AML-193 (cell line): ENCODE measurements around the gene GJC3.
"Not testable (repeated sequence)": the region's sequence is repeated elsewhere in the genome, so short reads cannot be mapped to it uniquely, and the experiment has no call there.

ENCODE experiments used
- DNase-seq, 2 experiments: peaks; one replicate each; lab custom pipeline; 2025; lab: John Stamatoyannopoulos, UW

Gene GJC3

DNA sequence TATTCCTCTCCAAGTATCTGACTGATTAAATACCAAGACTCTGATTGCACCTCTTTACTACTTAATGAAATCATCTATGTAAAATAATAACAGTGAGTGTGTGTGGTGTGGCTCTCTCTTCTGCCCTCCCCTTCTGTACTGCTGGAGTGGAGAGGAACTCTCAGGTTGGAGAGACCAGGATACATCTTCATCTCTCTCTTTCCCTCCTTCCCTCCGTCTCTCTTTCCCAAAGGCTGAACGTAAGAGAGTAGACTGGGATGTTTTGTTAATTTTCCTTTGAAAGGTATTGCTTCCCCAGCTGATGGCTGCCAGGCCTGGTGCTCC, 272 bp upstream of the GJC3 start:
- no peak for DNase-seq

DNA sequence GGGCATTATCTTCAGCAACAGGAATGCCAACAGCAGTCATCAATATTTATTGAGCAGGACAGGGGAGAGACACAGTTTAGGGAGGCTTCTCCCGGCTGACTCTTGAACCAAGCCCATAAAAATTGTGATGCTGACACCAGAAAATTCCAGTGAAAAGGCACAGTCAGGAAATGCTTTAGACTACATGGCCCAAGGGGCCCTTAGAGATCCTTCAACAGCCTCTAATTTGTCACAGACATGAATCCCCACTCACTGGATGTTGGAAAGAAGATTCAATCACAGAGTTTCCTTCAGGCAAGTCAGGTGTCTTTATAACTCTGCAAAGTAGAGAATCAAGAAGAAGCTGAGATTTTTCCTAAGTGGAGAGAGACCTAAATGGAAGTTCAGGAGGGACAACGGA, 1.2 kb downstream of the GJC3 start:
- DNase-seq, result no peak

DNA sequence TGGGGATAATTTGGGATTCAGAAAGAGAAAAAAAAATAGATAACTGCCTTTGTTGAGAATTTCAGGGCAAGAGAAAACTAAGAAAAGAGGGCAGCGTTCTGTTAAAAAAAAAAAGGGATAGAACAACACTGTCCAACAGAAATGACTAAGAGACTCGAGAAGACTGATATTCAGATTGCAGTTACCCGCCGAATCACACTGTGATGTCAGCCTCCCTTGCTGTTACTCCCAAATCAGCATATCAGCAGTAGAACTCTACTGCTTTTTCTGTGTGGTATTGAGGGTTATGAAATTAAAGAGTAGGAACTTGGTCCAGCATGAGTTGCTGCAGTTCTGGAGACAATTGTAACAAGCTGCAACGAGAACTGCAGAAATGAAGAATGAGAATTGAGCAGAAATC, 1.9 kb downstream of the GJC3 start:
- DNase-seq, result no peak

DNA sequence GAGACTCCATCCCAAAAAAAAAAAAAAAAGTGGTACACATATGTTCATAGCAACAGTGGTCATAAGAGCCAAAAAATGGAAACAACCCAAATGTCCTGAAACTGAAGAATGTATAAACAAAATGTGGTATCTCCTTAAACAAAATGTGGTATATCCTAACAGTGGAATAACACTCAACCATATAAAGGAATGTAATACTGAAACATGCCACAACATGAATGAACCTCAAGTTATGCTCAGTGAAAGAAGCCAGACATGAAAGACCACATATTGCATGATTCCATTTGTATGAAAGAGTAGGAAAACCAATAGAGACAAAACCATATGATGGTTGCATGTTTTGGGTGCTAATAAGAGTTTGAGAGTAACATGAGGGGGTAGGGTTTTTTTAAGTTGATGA, 3.1 kb downstream of the GJC3 start:
- DNase-seq, result no peak

DNA sequence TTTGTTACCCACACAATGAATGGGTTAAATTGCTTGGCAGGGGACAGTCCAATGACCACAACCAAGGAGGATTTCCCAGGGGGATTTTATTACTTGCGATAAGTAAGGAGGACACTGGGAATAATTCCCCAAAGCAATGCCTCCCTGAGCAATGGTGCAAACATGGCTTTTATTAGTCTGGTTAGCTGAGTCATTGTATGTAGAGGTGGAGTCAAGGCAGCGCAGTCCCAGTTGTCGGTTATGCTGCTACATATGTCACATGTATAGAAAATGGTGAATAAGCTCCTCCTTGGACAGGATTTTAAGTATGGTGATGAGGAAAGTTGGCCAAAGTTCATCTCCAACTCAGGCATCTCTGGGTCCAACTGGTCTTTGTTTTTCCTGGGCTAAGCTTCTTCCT, 6.2 kb downstream of the GJC3 start:
- DNase-seq, result no peak

DNA sequence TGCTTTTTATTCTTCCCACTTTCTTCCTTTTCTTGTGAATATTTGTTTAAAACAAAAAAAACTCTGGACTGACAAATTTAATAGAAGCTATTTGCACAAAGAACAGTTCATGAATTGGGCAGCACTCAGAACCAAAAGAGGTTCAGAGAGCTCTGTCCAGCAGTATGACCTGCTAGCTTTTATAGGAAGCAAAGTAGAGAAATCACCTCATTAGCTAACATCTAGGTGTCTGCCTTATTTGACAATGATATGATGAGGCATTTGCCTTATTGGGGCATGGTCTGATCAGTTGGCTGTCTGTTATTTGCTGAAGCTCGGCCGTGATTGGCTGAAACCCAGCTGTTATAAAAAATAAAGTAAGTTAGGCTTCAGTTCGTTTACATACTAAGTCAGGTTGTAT, 9.3 kb downstream of the GJC3 start:
- peak in 1 of 2 experiments; percentile 2 for DNase-seq

DNA sequence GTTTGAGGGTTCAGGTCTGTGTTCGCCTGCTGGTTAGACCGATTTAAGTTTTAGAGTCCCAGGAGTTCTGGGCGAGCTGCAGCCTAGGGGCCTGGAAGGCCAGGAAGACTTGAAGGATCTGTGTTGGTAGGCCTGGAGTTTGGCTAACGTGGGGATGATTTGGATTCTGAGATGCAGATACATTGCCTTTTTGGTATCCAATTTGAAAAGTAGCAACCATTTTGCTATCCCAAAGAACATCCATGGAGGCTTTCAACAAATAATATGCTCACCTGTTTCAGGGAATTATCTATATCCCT, 9.7 kb downstream of the GJC3 start:
- no peak for DNase-seq

DNA sequence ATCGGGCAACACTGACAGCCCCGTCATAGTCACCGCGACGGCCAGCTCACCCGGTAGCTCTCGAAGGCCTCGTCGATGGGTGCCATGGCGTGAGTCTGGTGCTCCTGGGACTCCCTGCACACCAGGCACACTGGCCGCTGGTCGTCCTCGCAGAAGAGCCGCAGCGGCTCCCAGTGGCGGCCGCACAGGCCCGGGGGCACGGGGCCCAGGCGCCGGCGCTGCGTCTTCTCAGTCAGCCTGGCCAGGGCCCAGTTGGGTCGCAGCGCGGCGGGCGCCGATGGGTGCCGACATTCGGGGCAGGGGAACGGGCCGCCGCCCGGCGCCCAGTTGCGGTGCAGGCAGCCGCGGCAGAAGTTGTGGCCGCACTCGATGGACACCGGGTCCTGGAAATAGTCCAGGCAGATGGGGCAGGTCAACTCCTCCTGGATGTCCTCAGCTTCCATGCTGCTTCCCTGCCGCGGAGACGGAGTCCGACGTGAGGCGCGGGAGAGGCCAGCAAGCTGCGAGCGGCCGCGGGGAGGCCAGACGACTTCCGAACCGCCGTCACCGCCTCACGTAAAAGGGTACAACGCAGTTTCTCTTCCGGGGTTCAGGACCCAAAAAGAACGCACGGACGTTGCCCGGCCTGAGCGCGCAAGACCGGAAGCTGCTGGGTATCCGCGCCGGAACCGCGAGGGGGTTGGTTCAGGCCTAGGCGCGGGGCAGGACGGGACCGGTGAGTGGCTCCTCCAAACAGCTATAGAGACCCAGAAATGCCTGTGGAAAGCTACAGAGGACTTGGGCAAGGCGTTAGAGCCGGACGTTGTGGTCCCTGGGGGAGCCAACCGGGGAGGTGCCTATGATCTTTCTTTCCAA, 10.2 kb downstream of the GJC3 start, which contains the start of gene TRIM4:
Gene TRIM4 (minus strand): TSS at position 572 of the 855 bp plus-strand sequence. CDS start 129 bp downstream, at position 443.
- DNase-seq, result peak; percentile 89 to 93

DNA sequence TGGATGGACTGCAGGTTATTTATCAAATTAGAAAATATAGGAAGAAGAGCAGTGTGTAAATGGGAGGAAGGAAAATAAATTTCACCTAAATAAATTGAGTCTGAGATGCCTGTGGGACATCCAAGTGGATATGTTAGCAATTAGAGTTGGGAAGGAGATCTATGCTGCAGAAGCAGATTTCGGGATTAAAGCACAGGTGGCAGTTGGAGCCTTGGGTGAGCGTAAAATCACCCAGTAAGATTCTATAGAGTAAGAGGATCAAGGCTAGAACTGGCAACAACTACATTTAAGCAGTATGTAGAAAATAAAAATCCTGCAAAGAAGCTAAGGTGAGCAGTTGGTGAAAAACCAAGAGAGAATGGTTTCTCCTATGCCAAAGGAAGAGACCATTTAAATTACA, 18.4 kb downstream of the GJC3 start:
- DNase-seq, result no peak

DNA sequence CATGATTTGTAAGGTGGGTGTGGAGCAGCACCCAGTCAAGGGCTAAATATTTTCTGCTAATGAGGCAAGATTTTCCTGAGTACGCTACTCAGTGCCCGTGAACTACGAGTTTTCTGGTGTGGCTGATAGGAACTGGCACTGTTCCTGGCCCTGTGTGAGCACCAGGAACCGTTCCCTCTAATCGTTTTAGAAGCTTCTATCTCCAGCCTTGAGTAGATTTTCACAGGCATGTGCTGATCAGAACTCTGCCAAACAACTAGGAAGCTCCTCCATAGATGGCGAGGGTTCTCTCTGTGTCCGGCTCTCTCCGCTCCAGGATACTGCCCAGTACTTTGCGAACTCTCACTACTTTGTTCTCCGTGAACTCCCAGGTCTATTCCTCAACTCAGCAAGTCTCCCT, 27.8 kb downstream of the GJC3 start:
- DNase-seq, result no peak

DNA sequence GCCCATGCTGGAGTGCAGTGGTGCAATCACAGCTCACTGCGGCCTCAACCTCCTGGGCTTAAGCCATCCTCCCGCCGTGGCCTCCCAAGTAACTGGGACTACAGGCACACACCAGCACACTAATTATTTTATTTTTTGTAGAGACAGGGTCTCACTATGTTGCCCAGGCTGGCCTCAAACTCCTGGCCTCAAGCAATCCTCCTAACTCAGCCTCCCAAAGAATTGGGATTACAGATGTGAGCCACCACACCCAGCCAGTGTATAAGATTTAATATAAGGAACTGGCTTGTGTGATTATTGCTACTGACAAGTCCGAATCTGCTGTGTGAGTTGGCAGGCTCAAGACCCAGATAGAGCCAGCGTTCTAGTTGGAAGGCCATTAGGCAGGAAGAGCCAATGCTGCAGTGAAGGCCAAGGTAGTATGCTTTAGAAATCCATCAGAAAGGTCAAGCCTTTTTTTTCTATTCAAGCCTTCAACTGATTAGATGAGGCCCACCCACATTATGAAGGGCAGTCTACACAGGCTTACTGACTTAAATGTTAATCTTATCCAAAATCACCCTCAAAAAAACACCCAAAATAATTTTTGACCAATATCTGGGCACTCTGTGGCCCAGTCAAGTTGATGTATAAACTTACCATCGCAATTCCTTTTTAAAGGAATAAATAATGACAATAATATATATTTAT, 29.4 kb downstream of the GJC3 start:
- DNase-seq, result no peak

DNA sequence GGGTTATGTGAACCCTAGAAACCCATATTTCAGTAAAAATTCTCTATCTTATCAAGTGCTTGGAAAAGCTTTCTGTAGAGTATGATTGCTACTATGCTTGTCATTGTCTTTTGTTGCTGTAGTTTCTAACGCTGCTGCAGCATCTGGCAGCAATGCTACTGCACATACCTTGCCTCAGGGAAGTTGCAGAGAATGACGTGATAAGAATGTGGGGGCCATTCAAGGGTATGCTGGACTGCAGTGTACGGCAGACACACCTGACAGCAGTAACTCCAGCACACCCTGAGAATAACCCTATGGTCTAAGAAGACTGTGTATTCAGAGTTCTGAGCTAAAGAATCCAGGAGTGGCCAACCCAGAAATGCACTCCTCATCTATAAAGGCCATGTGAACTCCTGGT, 30.6 kb downstream of the GJC3 start:
- no peak for DNase-seq

DNA sequence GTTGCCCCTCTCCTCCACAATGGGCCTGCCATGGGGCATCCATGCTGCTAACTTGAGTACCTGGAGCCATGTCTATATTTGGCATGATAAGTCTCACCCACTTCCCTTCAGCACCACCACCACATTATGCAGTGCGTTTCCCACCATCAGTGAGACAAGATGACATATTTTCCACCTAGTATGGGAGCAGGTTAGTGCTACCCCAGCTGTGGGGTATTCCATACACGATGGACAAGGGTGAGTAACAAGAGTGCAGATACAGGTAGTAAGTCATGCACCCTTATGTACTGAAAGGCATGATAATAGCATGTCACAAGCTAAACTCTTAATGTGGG, 31.4 kb downstream of the GJC3 start:
- no peak for DNase-seq

DNA sequence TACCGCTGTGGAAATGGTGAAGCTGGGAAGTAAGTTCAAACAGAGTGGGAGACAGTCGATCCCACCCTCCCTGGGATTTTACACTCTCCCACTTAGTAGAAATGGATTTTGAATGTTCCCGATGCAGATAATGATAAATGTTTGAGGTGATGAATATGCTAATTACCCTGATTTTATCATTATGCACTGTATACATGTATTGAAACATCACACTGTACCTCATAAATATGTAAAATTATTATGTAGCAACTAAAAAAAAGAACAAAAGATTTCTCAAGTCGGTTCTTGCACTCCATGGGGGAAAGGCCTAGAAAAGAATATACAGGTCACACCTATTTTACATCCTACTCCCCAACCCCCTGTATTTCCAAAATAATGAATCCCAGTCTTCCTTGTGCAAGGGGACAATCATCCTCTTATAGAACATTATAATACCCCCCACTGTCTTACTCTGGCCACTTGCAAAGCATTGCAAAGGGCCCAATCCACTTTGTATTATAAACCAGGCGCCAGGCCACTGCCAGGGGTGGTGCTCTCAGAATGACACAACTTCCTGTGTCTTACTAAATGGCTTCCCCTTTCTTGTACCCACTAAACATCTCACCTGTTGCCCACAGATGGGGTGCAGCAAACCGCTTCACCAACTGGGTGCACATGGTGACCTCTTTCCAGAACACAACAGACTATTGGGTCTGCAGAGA, 31.9 kb downstream of the GJC3 start:
- DNase-seq, result peak; percentile 13 to 19

DNA sequence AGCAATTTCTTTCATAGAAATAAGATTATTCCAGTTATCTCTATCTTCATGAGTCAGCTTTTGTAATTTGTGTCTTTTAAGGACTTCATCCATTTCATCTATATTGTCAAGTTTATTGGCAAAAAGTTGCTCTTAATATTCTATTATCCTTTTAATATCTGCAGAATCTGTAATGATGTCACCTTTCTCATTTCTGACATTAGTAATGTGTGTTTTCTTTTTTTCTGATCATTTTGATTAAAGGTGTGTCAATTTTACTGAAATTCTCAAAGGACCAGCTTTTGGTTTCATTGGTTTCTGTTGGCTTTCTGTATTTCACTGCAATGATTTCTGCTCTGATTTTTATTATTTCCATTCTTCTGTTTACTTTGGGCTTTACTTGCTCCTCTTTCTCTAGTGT, 34.7 kb downstream of the GJC3 start:
- no peak for DNase-seq

DNA sequence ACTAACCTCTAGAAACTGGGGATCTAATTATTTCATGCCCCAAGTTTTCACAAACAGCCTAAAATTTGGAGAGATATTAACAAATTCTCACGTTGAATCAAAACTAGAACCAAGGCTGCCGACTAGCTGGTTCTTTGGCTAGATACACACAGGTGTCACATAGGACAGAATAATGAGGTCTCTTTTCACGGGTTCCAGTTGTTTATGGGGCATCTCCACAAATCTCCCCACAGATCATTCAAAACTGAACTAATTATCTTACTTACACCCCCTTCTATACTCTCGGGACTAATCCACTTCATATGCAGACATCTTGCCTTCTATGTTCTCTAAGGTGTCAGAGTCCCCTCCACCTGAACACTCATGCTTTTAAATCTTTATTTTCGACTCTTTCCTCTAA, 36.1 kb downstream of the GJC3 start:
- no peak for DNase-seq

DNA sequence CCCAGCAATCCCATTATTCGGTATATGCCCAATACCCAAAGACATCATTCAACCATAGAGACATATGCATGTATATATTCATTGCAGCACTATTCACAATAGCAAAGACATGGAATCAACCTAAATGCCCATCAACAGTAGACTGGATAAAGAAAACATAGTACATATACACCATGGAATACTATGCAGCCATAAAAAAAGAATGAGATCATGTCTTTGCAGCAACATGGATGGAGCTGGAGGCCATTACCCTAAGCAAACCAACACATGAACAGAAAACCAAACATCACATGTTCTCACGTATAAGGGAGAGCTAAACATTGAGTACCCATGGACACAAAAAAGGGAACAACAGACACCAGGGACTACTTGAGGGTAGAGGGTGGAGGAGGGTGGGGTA, 39.1 kb downstream of the GJC3 start:
- not testable (repeated sequence) for DNase-seq

DNA sequence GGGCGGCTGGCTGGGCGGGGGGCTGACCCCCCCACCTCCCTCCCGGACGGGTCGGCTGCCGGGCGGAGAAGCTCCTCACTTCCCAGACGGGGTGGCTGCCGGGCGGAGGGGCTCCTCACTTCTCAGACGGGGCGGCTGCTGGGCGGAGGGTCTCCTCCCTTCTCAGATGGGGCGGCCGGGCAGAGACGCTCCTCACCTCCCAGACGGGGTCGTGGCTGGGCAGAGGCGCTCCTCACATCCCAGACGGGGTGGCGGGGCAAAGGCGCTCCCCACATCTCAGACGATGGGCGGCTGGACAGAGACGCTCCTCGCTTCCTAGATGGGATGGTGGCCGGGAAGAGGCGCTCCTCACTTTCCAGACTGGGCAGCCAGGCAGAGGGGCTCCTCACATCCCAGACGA, 41.1 kb downstream of the GJC3 start:
- not testable (repeated sequence) for DNase-seq

DNA sequence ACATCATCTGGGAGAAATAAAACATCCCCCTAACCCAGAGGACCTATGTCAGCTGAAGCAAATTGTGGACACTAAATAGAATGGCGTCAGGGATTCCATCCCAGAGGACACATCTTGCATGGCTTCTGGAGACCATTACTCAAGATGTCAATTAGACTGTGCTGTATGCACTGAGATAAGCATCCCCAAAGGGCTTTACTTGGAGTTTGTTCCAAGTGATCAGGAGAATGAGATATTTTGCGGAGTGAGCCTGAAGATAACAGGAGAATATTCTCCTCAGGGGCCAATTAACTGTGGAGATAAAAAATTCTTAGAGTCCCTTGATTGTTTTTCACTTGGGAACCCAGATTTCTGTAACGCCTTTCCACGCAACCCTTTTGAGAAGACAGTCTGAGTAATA, 48.0 kb downstream of the GJC3 start:
- no peak for DNase-seq

DNA sequence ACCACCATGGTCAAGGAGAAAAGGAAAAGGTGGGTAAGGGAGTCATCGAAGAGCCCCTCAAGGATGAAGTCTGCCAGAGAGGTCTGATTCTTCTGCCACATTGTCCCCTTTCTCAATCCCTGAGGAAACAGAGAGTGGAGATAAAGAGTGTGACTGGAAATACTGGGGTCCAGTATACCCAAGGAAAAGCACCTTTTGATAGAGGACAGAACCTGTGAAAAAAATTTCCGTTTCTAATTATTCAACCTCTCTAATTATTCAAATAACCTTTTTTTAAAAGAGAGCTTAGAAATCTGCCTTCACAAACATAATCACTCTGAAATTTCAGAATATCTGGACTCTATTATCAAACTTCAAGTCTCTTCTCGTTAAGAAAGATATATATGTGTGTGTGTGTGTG, 52.5 kb downstream of the GJC3 start, which contains the start of gene OR2AE1:
Gene OR2AE1 (minus strand): TSS at position 101 of the 400 bp plus-strand sequence. CDS start 0 bp downstream, at position 101.
- no peak for DNase-seq

DNA sequence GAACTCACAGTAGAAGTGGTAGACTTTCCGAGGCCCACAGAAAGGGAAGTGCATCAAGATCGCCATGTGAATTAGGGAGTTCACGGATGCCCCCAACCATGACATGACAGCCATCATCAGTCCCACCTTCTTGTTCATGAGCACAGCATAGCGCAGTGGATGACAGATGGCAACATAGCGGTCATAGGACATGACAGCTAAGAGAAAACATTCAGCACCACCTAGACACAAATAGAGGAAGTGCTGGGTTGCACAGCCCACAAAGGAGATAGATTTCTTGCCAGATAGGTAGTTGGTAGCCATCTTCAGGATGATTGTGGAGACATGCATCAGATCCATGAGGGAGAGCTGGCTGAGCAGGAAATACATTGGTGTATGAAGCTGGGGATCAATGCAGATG, 52.9 kb downstream of the GJC3 start:
- DNase-seq, result no peak
